HEK293 (cell line): Measurements from ENCODE around the gene HDAC10.

ENCODE experiments used
- CTCF ChIA-PET: fragments of 350-600 bp; formaldehyde crosslinking; extraction: SDS; loops from one replicate; lab custom pipeline; 2021; ENCODE audit warnings: antibody characterized with exemption; lab: Yijun Ruan, JAX
- POLR2A ChIA-PET: fragments of 300-600 bp; formaldehyde crosslinking; extraction: SDS; loops from one replicate; lab custom pipeline; 2020; ENCODE audit warnings: antibody characterized with exemption, inconsistent platforms; lab: Yijun Ruan, JAX
- H3K27ac ChIP-seq: fragments of 200-500 bp; sonication (Bioruptor generic); 2 replicates; pipeline ENCODE4 v1.5.1; 2014; ENCODE audit warnings: low read depth, low read length, control low read depth, inconsistent platforms; ENCODE audit errors: extremely low read depth
- H3K36me3 ChIP-seq, 2 experiments: fragments of 200-500 bp in 1 of 2; sonication (Bioruptor generic) in 1 of 2; 1 replicate in 1 of 2; 2 replicates in 1 of 2; pipeline ENCODE4 v1.5.1; 2014 to 2017; ENCODE audit warnings: inconsistent platforms in 2 of 2, low read length in 2 of 2; ENCODE audit not compliant: control insufficient read depth in 2 of 2, insufficient read depth in 1 of 2
- H3K4me1 ChIP-seq: fragments of 200-500 bp; sonication (Bioruptor generic); 2 replicates; pipeline ENCODE4 v1.5.1; 2014; ENCODE audit warnings: mild to moderate bottlenecking, low read length, inconsistent platforms; ENCODE audit not compliant: control insufficient read depth, insufficient read depth
- H3K4me3 ChIP-seq: 2 replicates; pipeline ENCODE4 v1.5.1; 2011; ENCODE audit warnings: low read depth, mild to moderate bottlenecking, control low read depth, low read length, moderate library complexity
- H3K9me3 ChIP-seq: fragments of 200-500 bp; sonication (Bioruptor generic); 2 replicates; pipeline ENCODE4 v1.5.1; 2014; ENCODE audit warnings: low read depth, low read length, inconsistent platforms; ENCODE audit not compliant: control insufficient read depth, insufficient read depth
- BCL11B ChIP-seq: fragments of 450-650 bp; formaldehyde crosslinking; IDR thresholded peaks from 2 replicates; pipeline ENCODE4 v1.5.1; 2016; ENCODE audit warnings: low read depth, missing biosample characterization, missing genetic modification characterization
- GLIS1 ChIP-seq: fragments of 450-650 bp; formaldehyde crosslinking; IDR thresholded peaks from 2 replicates; pipeline ENCODE4 v1.5.1; 2016; ENCODE audit warnings: missing biosample characterization, missing genetic modification characterization
- KLF1 ChIP-seq: fragments of 450-650 bp; formaldehyde crosslinking; IDR thresholded peaks from 2 replicates; pipeline ENCODE4 v1.5.1; 2016; ENCODE audit warnings: missing biosample characterization, missing genetic modification characterization
- KLF16 ChIP-seq: fragments of 450-650 bp; formaldehyde crosslinking; IDR thresholded peaks from 2 replicates; pipeline ENCODE4 v1.5.1; 2017; ENCODE audit warnings: missing biosample characterization, missing genetic modification characterization
- KLF9 ChIP-seq: fragments of 450-650 bp; formaldehyde crosslinking; IDR thresholded peaks from 2 replicates; pipeline ENCODE4 v1.5.1; 2016; ENCODE audit warnings: missing biosample characterization, missing genetic modification characterization, low read depth
- SP2 ChIP-seq: fragments of 450-650 bp; formaldehyde crosslinking; IDR thresholded peaks from 2 replicates; pipeline ENCODE4 v1.5.1; 2016; ENCODE audit warnings: missing biosample characterization, missing genetic modification characterization
- ZBTB44 ChIP-seq: fragments of 450-650 bp; IDR thresholded peaks from 2 replicates; pipeline ENCODE4 v1.5.1; 2018; ENCODE audit warnings: missing biosample characterization, mild to moderate bottlenecking, missing genetic modification characterization
- ZBTB6 ChIP-seq: fragments of 450-650 bp; formaldehyde crosslinking; IDR thresholded peaks from 2 replicates; pipeline ENCODE4 v1.5.1; 2017; ENCODE audit warnings: missing biosample characterization, missing genetic modification characterization
- ZFHX2 ChIP-seq: fragments of 450-650 bp; formaldehyde crosslinking; conservative IDR thresholded peaks from 2 replicates; pipeline ENCODE4 v1.5.1; 2016; ENCODE audit warnings: missing biosample characterization, missing genetic modification characterization
- ZIC2 ChIP-seq: fragments of 450-650 bp; formaldehyde crosslinking; IDR thresholded peaks from 2 replicates; pipeline ENCODE4 v1.5.1; 2016; ENCODE audit warnings: missing biosample characterization, missing genetic modification characterization
- ZNF10 ChIP-seq: fragments of 450-650 bp; formaldehyde crosslinking; IDR thresholded peaks from 2 replicates; pipeline ENCODE4 v1.5.1; 2017; ENCODE audit warnings: missing biosample characterization, missing genetic modification characterization
- ZNF404 ChIP-seq: fragments of 450-650 bp; formaldehyde crosslinking; IDR thresholded peaks from 2 replicates; pipeline ENCODE4 v1.5.1; 2017; ENCODE audit warnings: missing biosample characterization, missing genetic modification characterization
- ZNF426 ChIP-seq: fragments of 450-650 bp; formaldehyde crosslinking; IDR thresholded peaks from 2 replicates; pipeline ENCODE4 v1.5.1; 2017; ENCODE audit warnings: missing biosample characterization, missing genetic modification characterization, mild to moderate bottlenecking, inconsistent platforms, moderate library complexity
- ZNF785 ChIP-seq: fragments of 450-650 bp; formaldehyde crosslinking; IDR thresholded peaks from 2 replicates; pipeline ENCODE4 v1.5.1; 2016; ENCODE audit warnings: missing biosample characterization, missing genetic modification characterization
- TF ChIP-seq, protein P1 (sequence below): fragments of 450-650 bp; formaldehyde crosslinking; IDR thresholded peaks from 2 replicates; pipeline ENCODE4 v1.5.1; 2016; ENCODE audit warnings: missing biosample characterization, missing genetic modification characterization

Gene HDAC10

GRCh38 chr22:50218996-50219727, 31.9 kb downstream of the HDAC10 start:
- TF ChIP-seq GLIS1 (tag by site-specific recombination) (peak; percentile 30), ZIC2 (peak; percentile 73), KLF9 (tag by site-specific recombination) (peak; percentile 65), ZNF10 (tag by site-specific recombination) (peak; percentile 24; the same call in 1 of the 2 replicates), ZNF426 (no peak), SP2 (tag by site-specific recombination) (peak; percentile 40; the same call in 1 of the 2 replicates), KLF1 (peak; percentile 93), ZNF785 (no peak), ZBTB44 (0 out of 2 replicates have a peak, but pooled peaks have one; percentile 38), ZNF404 (tag by site-specific recombination) (no peak), ZBTB6 (tag by site-specific recombination) (peak; percentile 85), KLF16 (tag by site-specific recombination) (peak; percentile 54; the same call in 1 of the 2 replicates)
- TF ChIP-seq, protein P1, sequence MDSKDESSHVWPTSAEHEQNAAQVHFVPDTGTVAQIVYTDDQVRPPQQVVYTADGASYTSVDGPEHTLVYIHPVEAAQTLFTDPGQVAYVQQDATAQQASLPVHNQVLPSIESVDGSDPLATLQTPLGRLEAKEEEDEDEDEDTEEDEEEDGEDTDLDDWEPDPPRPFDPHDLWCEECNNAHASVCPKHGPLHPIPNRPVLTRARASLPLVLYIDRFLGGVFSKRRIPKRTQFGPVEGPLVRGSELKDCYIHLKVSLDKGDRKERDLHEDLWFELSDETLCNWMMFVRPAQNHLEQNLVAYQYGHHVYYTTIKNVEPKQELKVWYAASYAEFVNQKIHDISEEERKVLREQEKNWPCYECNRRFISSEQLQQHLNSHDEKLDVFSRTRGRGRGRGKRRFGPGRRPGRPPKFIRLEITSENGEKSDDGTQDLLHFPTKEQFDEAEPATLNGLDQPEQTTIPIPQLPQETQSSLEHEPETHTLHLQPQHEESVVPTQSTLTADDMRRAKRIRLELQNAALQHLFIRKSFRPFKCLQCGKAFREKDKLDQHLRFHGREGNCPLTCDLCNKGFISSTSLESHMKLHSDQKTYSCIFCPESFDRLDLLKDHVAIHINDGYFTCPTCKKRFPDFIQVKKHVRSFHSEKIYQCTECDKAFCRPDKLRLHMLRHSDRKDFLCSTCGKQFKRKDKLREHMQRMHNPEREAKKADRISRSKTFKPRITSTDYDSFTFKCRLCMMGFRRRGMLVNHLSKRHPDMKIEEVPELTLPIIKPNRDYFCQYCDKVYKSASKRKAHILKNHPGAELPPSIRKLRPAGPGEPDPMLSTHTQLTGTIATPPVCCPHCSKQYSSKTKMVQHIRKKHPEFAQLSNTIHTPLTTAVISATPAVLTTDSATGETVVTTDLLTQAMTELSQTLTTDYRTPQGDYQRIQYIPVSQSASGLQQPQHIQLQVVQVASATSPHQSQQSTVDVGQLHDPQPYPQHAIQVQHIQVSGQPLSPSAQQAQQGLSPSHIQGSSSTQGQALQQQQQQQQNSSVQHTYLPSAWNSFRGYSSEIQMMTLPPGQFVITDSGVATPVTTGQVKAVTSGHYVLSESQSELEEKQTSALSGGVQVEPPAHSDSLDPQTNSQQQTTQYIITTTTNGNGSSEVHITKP (tag by site-specific recombination) = peak; percentile 91
- POLR2A ChIA-PET = interaction anchor here (0.6 to 2.1 kb wide), 2 partner anchors 14 to 32 kb away, joined by 3 to 5 read pairs; partner anchors contain the start of gene HDAC10
- H3K9me3 ChIP-seq = no peaks in the 10 kb centered on the region
- no peak overlapping the region for H3K4me3 ChIP-seq
- no peak overlapping the region for H3K27ac ChIP-seq
- peaks cover 2% of the 10 kb centered on the region; the same call in 1 of the 2 replicates for H3K4me1 ChIP-seq
- H3K36me3 ChIP-seq = peaks cover 22 to 98% of the 10 kb centered on the region in 2 experiments
- CTCF ChIA-PET = no interaction called here

GRCh38 chr22:50218153-50218995, 32.7 kb downstream of the HDAC10 start:
- Histone ChIP-seq H3K9me3 (no peaks in the 10 kb centered on the region), H3K4me3 (no peak overlapping the region), H3K36me3 (peaks cover 23 to 98% of the 10 kb centered on the region in 2 experiments), H3K4me1 (peaks cover 2% of the 10 kb centered on the region; the same call in 1 of the 2 replicates), H3K27ac (no peak overlapping the region)
- TF ChIP-seq BCL11B (tag by site-specific recombination) (0 out of 2 replicates have a peak, but pooled peaks have one; percentile 38), KLF9 (tag by site-specific recombination) (0 out of 2 replicates have a peak, but pooled peaks have one; percentile 28), ZFHX2 (tag by site-specific recombination) (no peak)
- POLR2A ChIA-PET = interaction anchor here (0.6 to 2.1 kb wide), 2 partner anchors 13 to 33 kb away, joined by 3 to 5 read pairs; partner anchors contain the start of gene HDAC10
- CTCF ChIA-PET = interaction anchor here (0.8 kb wide), 1 partner anchor 22 kb away, joined by 3 read pairs; no protein-coding TSS in a partner anchor
